Activated CD4-positive, alpha-beta T cell treated with anti-CD3 and anti-CD28 coated beads, Interleukin-2, amount 10 ng/mL, durations not matched to agents 7 days and 5 days (primary cell): ENCODE results near the gene BRD3OS. TPM values are rescaled to one million over a fixed set of nuclear protein-coding genes. Genes with fewer than 3 reads are reported as not detected.

Experiments
- CTCF ChIA-PET: fragments of 350-600 bp; sonication (Branson Sonifier 250); formaldehyde crosslinking; loops from one replicate; lab custom pipeline; 2021; ENCODE audit warnings: antibody characterized with exemption; lab: Charles Lee
- POLR2A ChIA-PET: fragments of 350-600 bp; sonication (Branson Sonifier 250); formaldehyde crosslinking; loops from one replicate; lab custom pipeline; 2021; ENCODE audit warnings: antibody characterized with exemption; lab: Charles Lee
- DNase-seq: peaks from one replicate; pipeline ENCODE4 v3.0.0-alpha.2; 2020
- H3K27ac Mint-ChIP-seq: one replicate; pipeline ENCODE4 v1.8.0; 2021; ENCODE audit warnings: mild to moderate bottlenecking, moderate library complexity, mixed read lengths
- H3K27me3 Mint-ChIP-seq: one replicate; pipeline ENCODE4 v1.8.0; 2021; ENCODE audit warnings: mixed read lengths
- H3K36me3 Mint-ChIP-seq: one replicate; pipeline ENCODE4 v1.8.0; 2021; ENCODE audit warnings: low read depth, mixed read lengths
- H3K4me1 Mint-ChIP-seq: one replicate; pipeline ENCODE4 v1.8.0; 2021; ENCODE audit warnings: mixed read lengths
- H3K4me3 Mint-ChIP-seq: one replicate; pipeline ENCODE4 v1.8.0; 2021; ENCODE audit warnings: mild to moderate bottlenecking, moderate library complexity, mixed read lengths
- H3K9me3 Mint-ChIP-seq: one replicate; pipeline ENCODE4 v1.8.0; 2021; ENCODE audit warnings: mixed read lengths
- total RNA-seq, 2 experiments: library from RNA; stranded (reverse); gene quantifications; one replicate each; pipeline ENCODE4 v1.2.3, GENCODE V29; 2021

The BRD3OS gene
- total RNA-seq, 2 experiments from 2014 or later, result 11.1 to 12.9 TPM

DNA sequence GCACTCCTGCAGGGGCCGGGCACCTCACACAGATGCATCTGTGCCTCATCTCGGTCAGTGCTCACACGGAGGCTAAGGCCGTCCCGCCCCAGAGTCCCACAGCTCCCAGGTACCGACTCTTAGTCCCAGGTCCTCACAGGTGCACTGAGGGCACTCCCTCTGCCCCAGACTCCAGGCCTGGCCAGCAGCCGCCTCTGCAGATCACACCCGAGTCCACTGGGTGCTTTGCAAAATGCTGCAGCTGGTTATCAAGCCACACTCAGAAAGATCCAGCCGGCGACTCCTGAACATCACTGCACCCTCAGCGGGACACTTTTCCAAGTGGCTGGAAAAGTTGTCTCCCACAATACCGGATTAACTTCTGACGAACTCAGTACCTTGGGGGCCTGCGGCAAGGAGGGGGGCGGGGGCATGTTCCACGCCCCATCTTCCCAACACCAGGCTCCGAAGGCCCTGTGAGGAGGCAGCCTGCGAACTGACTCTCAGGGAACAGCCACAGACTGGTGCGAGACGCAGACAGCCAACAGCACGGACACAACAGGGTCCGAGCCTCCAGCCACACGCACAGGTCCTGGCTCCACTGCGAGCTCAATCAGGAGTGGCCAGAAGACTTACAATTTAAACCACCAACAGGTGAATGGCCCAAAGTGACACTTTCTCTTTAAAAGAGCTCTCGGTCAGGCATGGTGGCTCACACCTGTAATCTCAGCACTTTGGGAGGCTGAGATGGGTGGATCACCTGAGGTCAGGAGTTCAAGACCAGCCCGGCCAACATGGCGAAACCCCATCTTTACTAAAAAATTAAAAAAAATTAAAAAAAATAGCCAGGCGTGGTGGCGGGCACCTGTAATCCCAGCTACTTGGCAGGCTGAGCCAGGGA lies 38.5 kb downstream of the BRD3OS start:
- Mint-ChIP-seq H3K36me3 (no peaks in the 10 kb centered on the region), H3K4me3 (no peak overlapping the region), H3K27ac (peak overlapping the region; percentile 46), H3K4me1 (peaks cover 44% of the 10 kb centered on the region), H3K27me3 (no peaks in the 10 kb centered on the region), H3K9me3 (no peaks in the 10 kb centered on the region)
- ChIA-PET CTCF (interaction anchor here (0.7 kb wide), 1 partner anchor 132 kb away, joined by 3 read pairs; no protein-coding TSS in a partner anchor), POLR2A (no interaction called here)
- no peak for DNase-seq

DNA sequence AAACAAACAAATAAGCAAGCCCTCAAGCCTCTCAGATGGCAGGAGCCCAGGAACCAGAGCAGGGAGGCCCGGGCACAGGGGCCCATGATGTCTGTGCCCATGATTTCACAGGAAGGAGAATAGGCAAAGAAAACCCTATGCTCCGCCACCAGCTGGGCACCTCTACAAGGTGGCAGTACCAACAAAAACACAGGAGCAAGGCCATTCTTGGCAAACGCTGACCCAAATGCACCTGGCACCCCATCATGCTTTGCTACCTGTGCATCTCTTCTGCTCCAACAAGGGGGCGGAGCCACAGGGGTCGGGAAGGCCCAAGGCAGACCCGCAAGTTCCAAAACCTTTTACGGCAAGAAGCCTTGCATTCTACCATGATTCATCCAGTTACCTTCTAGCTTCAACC lies 39.4 kb downstream of the BRD3OS start:
- Mint-ChIP-seq H3K4me3 (peak overlapping the region; percentile 93), H3K4me1 (peaks cover 47% of the 10 kb centered on the region), H3K27me3 (no peaks in the 10 kb centered on the region), H3K36me3 (no peaks in the 10 kb centered on the region), H3K9me3 (no peaks in the 10 kb centered on the region), H3K27ac (peak overlapping the region; percentile 99)
- ChIA-PET CTCF (interaction anchor here (1.5 kb wide), 1 partner anchor 19 kb away, joined by 5 read pairs; no protein-coding TSS in a partner anchor), POLR2A (interaction anchor here (0.6 to 2.6 kb wide), 2 partner anchors 40 to 1203 kb away, joined by 3 to 6 read pairs; partner anchors contain the start of gene BRD3OS)
- DNase-seq, result no peak

DNA sequence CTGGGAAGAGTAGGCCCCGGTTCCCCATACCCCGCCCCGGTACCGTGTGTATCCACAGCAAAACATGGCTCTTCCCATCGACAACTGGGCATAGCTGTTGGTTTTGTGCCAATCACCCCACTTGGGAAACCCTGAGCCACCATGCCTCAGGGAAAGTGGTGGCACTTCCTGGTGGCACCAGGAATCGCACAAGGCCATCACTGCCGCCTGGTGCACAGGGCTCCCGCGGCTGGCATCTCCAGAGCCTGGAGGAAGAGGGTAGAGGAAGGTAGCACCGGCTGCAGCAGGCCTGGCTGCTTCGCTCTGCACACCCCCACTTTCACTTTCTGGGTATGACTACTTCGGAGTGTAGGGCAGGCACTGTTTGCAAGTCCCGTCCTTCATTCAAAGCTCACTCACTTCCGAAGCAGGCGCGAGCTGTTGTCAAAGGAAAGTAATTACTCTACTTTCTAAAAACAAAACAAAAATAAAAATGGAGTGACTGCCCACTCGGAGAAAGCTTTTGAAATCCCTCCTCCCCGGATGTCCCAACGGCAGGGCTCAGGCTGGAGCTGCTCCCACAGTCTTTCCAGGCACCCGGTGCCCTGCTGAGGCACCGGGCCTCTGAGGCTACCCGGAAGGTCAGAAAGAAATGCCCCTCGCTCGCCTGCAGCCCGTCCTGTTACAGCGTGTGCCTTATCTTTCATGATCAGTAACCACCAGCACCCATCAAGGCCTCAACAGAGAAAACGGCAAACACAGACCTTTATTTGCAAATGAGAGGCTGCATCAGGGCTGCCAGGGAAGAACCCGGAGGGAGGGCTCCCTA lies 40.5 kb downstream of the BRD3OS start:
- DNase-seq, result peak; percentile 82
- Mint-ChIP-seq H3K36me3 (no peaks in the 10 kb centered on the region), H3K27me3 (peaks cover 8% of the 10 kb centered on the region), H3K27ac (peak overlapping the region; percentile 99), H3K4me3 (peak overlapping the region; percentile 93), H3K9me3 (no peaks in the 10 kb centered on the region), H3K4me1 (peaks cover 39% of the 10 kb centered on the region)
- CTCF ChIA-PET, result interaction anchor here (0.6 to 1.5 kb wide), 2 partner anchors 15 to 20 kb away, joined by 3 to 5 read pairs; no protein-coding TSS in a partner anchor
- POLR2A ChIA-PET, result interaction anchor here (2.6 kb wide), 1 partner anchor 41 kb away, joined by 6 read pairs; the partner anchor contains the start of gene BRD3OS

DNA sequence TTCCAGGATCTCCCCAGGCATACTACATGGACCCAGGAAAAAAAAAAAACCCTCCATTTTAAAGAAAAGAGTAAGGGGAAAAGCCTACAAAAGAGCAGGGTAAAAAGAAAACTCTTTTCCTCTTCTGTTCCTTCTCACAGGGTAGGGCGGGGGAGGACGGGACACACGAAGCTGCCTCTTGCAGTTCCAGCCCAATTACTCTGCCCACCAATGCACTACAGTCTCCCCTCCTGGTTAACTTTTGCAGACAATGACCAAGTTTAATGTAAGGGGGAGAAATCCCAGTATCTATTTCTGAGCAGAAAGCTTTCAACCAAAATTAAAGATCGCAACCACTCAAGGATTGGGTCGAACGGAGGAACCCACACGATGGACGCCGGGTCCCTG lies 41.2 kb downstream of the BRD3OS start:
- Mint-ChIP-seq H3K4me3 (peak overlapping the region; percentile 93), H3K4me1 (peaks cover 39% of the 10 kb centered on the region), H3K27ac (peak overlapping the region; percentile 99), H3K36me3 (no peaks in the 10 kb centered on the region), H3K9me3 (no peaks in the 10 kb centered on the region), H3K27me3 (peaks cover 13% of the 10 kb centered on the region)
- ChIA-PET POLR2A (interaction anchor here (2.6 kb wide), 1 partner anchor 42 kb away, joined by 6 read pairs; the partner anchor contains the start of gene BRD3OS), CTCF (interaction anchor here (0.6 kb wide), 1 partner anchor 36 kb away, joined by 3 read pairs; no protein-coding TSS in a partner anchor)
- DNase-seq, result no peak

DNA sequence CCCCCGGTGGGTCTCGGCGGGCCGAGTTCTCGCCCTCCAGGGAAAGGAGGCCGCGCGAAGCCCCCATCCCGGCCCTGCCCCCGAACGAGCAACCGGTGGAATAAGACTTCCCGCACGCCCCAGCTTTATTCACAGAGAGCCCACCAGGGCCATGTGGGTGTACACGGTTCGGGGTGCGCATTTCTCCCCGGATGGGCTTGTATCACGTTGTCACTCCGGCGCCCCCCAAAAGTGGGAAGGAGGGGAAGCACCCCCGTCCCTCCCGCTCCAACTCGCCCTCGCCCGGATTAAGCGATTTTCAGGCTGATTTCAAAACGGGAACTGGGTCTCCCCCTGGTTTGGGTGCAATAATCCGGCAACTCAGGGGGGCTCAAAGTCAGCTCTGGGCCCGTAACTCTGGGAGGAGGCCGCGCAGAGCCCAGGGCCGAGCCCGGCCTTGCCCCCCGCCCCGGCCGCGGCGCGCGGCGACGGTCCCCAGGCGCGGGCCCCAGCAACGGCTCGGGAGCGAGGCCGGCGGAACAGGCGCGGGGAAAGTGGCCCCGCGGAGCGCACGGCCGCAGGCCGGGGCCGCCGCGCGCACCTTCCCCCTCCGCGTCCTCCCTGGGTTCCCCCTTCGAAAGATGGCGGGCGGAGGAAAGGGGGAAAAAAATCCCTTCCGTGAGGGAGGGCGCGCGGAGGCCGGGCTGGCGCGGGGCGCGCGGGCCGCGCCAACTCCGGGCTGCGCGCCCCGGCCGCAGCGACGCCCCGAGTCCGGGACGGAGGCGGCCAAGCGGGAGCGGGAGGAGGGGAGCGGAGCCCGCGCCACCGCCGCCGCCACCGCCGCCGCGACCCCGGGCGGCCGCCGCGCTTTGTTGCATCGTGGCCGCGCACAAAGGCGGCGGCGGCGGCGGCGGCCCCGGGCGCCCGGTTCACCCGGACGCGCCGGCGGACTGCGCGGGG lies 41.9 kb downstream of the BRD3OS start:
- H3K4me3 Mint-ChIP-seq, result peak overlapping the region; percentile 93
- H3K9me3 Mint-ChIP-seq, result no peaks in the 10 kb centered on the region
- CTCF ChIA-PET, result interaction anchor here (0.6 kb wide), 1 partner anchor 37 kb away, joined by 3 read pairs; no protein-coding TSS in a partner anchor
- POLR2A ChIA-PET, result interaction anchor here (2.6 kb wide), 1 partner anchor 42 kb away, joined by 6 read pairs; the partner anchor contains the start of gene BRD3OS
- DNase-seq, result peak; percentile 49
- H3K27me3 Mint-ChIP-seq, result peaks cover 13% of the 10 kb centered on the region
- peaks cover 39% of the 10 kb centered on the region for H3K4me1 Mint-ChIP-seq
- H3K27ac Mint-ChIP-seq, result peak overlapping the region; percentile 99
- no peaks in the 10 kb centered on the region for H3K36me3 Mint-ChIP-seq

DNA sequence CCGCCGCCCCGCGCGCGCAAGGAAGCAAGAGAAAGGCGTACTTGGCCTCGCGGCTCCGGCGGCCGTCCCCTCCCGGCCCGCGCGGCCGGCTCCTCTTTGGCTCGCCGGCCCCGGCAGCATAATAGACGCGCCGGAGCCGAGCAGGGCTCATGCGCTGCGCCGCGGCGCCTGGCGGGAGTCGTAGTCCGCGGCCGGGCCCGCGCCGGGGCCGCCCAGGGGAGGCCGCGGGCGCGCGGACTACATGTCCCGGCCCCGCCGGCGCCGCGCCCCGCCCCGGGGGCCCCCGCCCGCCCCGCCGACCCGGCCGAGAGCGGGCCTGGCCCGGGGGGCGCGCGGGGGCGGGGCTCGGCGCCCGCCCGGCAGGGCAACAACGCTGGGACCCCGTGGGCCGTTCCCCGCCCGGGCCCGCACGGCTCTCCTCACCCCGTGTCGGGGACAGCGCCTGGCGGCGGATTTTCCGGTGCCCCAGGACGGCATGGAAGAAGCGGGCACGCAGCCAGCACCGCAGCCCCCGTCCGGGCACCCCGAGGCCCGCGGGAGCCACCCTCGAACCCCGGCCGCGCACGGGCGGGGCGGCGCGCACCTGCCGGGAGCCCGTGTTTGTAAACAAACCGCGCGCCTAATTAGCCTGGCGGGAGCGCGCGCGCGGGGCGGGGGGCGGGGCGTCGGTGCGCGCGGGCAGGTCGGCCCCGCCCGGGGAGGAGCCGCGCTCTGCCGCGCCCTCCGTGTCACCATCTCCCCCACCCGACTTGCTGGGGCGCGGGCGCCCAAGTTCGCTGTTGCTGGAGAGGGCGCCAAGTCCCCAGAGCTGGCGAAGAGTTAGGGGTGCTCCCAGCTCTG lies 42.8 kb downstream of the BRD3OS start, which contains the start of gene BRD3:
Gene BRD3 (minus strand): TSS at position 123 of the 840 bp plus-strand sequence. CDS start 14,549 bp downstream, outside the sequence.
- H3K27ac Mint-ChIP-seq, result peak within 1 kb of the TSS; percentile 99
- ChIA-PET CTCF (interaction anchor here (0.6 to 1.1 kb wide), 2 partner anchors 42 to 44 kb away, joined by 3 to 6 read pairs; partner anchors contain the start of gene BRD3OS), POLR2A (no interaction called here)
- H3K36me3 Mint-ChIP-seq, result no peaks in the 10 kb centered on the region
- peak within 1 kb of the TSS; percentile 93 for H3K4me3 Mint-ChIP-seq
- peaks cover 15% of the 10 kb centered on the region for H3K27me3 Mint-ChIP-seq
- no peaks in the 10 kb centered on the region for H3K9me3 Mint-ChIP-seq
- peak; percentile 81 for DNase-seq
- peaks cover 35% of the 10 kb centered on the region for H3K4me1 Mint-ChIP-seq

DNA sequence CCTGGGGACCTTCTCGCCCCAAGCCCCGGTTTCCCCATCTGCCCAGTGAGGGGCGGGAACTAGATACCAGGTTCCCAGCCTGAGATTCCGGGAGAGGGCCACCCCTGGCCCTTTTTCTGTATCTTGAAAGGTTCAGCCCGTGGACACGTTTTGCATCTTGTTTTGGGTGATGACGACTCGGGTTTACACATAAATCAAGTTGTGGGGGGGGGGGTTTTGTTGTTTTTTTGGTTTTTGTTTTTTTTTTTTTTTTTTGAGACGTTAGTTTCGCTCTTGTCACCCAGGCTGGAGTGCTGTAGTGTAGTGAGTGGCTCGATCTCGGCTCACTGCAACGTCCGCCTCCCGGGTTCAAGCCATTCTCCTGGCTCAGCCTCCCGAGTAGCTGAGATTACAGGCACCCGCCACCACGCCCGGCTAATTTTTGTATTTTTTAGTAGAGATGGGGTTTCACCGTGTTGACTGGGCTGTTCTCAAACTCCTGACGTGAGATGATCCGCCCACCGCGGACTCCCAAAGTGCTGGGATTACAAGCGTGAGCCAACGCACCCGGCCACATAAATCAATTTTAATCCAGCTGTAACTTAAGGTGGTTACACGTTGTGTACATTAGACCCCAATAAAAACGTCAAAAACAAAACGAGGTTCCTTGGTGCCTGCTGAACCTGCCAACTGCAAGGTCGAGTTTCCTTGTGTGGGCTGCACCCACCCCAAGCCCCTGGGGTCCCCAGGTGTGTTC lies 43.6 kb downstream of the BRD3OS start:
- Mint-ChIP-seq H3K4me1 (peaks cover 32% of the 10 kb centered on the region), H3K27me3 (peaks cover 15% of the 10 kb centered on the region), H3K4me3 (peak overlapping the region; percentile 80), H3K27ac (peak overlapping the region; percentile 94), H3K9me3 (no peaks in the 10 kb centered on the region), H3K36me3 (no peaks in the 10 kb centered on the region)
- ChIA-PET POLR2A (no interaction called here), CTCF (interaction anchor here (0.6 to 1.1 kb wide), 2 partner anchors 43 to 45 kb away, joined by 3 to 6 read pairs; partner anchors contain the start of gene BRD3OS)
- DNase-seq, result no peak

DNA sequence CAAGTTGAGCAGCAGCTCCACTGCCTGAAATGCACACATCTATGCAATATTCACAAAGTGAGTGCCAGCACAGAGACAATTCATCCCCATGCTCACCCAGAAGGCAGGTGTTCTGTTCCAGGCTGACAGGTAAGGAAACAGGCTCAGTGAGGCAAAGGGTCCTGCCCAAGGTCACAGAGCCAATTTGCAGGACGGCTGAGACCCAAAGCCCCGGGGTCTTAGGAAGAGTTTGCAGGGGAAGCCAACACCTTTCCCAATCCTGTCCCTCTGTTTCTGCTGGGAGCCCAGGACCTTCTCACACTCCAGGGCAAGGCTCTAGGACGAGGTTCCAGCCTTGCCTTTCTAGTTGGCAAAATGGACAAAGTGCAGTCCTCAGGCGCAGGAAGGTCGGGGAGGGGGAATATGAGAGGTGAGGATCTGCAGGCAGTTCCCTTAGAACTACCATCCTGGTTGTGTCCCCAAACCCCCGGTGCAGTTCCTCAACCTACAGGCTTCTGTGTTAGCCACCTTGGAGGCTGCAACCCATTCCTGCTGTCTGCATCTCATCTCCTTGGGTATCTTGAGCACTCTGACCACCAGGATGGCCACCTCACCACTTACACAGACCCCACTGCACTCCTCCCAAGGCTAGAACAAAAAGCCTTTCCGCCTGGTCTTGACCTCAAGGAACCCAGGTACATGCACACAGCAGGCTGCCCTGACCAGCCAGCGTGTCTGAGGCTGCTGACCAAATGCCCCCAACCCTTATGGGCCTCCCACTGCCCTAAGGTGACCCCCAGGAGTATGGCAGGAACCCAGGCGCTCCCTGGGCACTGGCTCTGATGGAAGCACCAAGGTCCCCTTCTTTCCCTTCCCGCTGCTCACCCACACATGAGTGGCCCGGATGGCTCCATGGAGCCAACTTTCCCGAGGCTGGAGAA lies 44.5 kb downstream of the BRD3OS start:
- peak overlapping the region; percentile 80 for H3K4me3 Mint-ChIP-seq
- H3K27me3 Mint-ChIP-seq, result peaks cover 18% of the 10 kb centered on the region
- peaks cover 29% of the 10 kb centered on the region for H3K4me1 Mint-ChIP-seq
- H3K36me3 Mint-ChIP-seq, result no peaks in the 10 kb centered on the region
- peaks cover 1% of the 10 kb centered on the region for H3K9me3 Mint-ChIP-seq
- ChIA-PET CTCF (interaction anchor here (1.1 kb wide), 1 partner anchor 44 kb away, joined by 3 read pairs; the partner anchor contains the start of gene BRD3OS), POLR2A (no interaction called here)
- H3K27ac Mint-ChIP-seq, result peak overlapping the region; percentile 94
- DNase-seq, result no peak

DNA sequence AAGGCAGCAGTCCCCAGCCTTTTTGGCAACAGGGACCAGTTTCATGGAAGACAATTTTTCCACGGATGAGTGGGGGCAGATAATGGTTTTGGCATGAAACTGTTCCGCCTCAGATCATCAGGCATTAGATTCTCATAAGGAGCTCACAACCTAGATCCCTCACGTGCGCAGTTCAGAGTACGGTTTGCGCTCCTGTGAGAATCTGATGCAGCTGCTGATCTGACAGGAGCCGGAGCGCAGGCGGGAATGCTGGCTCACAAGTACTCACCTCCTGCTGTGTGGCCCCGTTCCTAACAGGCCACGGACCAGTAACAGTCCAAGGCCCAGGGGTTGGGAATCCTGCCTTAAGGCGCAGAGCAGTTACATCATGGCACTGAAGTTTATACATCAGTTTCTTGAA lies 45.9 kb downstream of the BRD3OS start:
- Mint-ChIP-seq H3K36me3 (no peaks in the 10 kb centered on the region), H3K27ac (no peak overlapping the region), H3K4me3 (no peak overlapping the region), H3K9me3 (peaks cover 3% of the 10 kb centered on the region), H3K27me3 (peaks cover 18% of the 10 kb centered on the region), H3K4me1 (peaks cover 14% of the 10 kb centered on the region)
- ChIA-PET CTCF (no interaction called here), POLR2A (no interaction called here)
- no peak for DNase-seq
